ENCODE results near the gene MEX3D.

Gene MEX3D

DNA sequence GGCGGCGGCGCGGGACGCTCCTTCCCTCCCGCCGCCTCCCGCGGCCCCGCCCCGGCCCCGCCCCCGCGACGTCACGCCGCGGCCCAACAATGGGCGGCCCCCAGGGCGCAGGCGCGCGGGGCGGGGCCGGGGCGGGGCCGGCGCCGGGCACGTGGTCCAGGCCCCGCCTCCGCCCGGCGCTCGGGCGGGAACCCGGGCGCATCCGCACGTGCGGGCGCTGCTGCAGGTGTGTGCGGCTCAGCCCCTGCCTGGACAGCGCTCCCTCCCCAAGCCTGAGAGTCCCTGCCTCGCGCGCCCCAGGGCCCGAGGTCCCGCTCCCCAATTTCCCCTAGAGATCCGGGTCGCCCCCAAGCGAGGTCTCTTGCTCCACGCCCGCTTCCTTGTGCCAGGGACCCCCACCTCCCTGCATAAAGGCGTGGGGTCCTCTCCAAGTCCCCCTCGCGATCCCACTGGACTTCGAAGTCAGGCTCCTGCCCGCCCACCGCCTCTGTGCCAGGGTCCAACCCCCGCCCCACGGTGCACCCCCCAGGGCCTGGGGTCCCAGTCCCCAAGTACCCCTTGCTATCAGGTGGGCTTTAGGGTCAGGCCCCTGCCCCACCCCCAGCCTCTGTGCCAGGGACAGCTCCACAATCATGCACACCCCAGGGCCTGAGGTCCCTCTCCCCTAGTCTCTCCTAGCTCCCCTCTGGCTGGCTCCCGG lies at the start of gene MEX3D:
Gene MEX3D (minus strand): TSS at position 6 of the 700 bp plus-strand sequence. CDS start 267 bp downstream, outside the sequence.
- peak; percentile 84 for DNase-seq

DNA sequence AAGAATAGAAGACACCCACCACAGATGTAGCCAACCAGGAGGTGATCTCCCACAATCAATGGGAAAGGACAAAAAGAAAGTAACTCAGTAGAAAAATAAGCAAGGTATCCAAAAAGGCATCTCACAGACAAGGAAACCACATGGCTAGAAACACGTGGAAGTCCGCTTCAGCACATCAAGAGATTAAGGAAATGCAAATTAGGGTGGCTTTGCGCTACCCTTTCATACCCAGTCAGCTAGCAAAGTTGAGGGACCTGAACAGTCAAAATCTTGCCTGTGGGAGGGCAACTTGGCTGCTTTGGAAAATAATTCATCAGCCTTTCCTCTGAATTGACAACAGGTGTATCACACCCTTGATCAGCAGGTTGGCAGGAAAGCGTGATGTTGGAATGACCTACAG lies 48.8 kb upstream of the MEX3D start:
- no peak for DNase-seq

DNA sequence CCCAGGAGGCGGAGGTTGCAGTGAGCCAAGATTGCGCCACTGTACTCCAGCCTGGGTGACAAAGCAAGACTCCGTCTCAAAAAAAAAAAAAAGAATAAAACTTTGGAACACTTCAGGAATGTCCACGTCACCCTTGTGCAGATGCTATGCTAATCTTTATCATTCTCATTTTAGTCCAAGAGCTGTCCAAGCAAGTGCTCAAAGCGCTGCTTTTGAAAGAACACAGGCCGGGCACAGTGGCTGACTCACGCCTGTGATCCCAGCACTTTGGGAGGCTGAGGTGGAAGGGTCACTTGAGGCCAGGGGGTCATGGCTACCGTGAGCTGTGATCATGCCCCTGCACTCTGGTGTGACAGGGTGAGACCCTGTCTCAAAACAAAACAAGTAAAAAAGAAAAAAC lies 48.3 kb upstream of the MEX3D start:
- DNase-seq = no peak

DNA sequence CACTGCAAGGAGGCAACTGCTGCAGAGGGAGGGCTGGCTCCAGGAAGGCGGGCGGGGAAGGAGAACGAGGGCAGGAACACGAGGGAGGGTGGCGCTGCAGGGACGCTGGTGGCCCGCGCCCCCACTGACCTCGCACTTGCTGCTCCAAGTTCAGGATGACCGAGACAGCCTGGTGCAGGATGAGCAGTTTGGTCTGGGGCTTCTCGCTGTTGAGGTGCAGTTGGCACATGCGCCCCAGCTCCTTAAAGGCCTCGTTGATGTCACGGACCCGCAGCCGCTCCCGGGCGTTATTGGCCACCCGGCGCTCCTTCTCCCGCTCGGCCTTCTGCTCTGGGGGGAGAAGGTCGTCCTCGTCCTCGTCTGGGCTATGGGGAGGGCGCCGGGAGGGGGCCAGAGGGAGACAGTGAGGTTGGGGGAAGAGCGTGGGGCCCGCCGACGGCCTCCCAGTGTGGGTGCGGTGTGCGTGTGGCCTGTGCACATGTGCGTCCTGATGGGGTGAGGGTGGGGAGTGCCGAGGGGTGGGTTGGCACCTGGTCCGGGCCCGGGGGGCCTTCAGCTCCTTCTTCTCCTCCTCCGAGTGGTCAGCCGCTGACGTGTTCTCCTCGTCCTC lies 47.1 kb upstream of the MEX3D start:
- DNase-seq = no peak

DNA sequence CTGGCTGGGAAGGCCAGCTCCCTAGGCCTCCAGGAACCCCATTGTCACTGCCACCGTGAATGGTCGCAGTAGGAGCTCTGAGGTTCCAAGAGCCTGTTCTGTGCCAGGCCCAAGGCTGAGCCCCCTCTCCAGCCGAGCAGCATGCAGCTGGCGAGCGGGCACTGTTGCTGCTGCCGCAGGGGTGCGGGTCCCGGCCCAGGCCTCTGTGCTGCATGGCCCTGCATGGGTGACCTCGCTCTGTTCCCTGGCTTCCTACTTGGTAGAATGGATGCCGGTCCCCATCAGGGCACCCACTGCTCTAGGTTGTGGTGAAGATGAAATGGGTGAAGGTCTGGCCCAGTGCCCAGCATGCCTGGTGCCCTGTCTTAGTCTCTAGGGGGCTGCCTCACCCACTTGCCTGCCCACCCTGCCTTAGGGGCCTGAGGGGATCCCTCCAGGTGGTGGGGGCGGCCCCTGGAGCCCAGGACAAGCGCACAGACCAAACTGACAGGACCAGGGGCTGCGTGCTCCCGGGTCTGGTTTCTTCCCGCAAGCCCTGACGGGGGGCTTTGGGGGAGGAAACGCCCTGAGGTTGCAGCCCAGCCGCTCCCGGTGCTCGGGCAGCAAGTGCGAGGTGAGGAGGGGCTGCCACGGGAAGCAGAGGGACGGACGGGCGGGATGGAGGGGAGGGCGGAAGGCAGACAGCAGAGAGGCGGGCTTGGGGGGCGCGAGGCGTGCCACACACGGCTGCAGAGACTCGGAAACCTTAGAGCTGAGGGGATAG lies 45.9 kb upstream of the MEX3D start:
- no peak for DNase-seq

DNA sequence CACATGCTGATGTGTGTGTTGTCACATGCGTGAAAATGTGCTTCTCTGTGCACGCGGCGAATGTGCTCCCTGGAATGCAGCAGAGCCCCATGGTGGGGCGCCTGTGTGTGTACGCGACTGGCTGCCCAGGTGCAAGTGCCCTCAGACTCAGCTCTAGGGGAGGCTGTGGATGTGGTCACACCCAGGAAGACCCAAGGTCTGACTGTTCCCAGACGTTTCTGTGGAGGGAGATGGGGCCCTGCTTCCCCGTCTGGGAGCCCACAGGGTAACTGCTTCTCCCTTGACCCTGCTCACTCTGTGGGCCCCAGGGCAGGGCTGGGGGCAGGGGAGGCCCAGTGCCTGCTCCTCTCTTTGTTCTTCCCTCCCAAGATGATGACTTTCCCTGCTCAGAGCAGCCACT lies 45.0 kb upstream of the MEX3D start:
- no peak for DNase-seq

DNA sequence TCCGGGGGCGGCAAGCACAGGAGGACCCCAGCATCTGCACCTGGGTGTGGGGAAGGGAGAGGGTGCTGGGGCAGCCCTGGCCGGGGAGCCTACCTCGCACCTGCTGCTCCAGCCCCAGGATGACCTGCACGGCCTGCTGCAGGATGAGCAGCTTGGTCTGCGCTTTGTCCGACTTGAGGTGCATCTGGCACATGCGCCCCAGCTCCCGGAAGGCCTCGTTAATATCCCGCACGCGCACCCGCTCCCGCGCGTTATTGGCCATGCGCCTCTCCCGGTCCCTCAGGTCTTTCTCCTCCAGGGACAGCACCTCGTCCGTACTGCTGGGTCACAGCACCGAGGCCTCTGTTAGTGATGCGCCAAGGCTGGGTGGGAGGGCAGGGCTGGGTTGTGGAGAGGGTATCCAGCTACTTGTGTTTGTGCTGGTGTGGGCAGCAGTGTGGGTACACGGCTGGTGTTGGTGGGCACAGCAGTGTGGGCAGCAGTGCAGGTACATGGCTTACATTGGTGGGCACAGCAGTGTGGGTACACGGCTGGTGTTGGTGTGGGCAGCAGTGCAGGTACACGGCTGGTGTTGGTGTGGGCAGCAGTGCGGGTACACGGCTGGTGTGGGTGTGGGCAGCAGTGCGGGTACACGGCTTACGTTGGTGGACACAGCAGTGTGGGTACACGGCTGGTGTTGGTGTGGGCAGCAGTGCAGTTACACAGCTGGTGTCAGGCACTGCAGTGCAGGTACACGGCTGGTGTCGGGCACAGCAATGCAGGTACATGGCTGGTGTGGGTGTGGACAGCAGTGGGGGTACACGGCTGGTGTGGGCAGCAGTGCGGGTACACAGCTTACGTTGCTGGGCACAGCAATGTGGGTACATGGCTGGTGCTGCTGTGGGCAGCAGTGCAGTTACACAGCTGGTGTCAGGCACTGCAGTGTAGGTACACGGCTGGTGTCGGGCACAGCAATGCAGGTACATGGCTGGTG lies 44.3 kb upstream of the MEX3D start:
- no peak for DNase-seq

DNA sequence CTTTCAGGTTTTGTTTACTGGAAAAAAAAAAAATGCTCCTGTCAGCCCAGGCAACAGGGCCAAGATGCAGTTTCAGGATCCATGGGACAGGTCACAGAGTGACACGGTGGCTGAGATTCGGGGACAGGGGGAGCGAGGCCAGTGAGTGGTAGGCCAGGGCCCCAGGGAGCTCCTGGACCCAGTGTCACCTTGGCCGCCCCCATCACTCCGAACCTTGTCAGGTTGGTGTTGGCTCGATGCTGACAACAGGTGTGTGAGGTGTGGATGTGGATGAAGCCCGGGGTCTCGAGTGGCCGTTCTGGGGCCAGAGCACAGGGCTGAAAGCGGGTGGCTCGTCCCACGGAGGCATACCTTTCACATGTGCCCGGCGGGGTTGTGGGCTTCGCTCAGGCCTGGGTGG lies 43.2 kb upstream of the MEX3D start:
- DNase-seq = no peak

DNA sequence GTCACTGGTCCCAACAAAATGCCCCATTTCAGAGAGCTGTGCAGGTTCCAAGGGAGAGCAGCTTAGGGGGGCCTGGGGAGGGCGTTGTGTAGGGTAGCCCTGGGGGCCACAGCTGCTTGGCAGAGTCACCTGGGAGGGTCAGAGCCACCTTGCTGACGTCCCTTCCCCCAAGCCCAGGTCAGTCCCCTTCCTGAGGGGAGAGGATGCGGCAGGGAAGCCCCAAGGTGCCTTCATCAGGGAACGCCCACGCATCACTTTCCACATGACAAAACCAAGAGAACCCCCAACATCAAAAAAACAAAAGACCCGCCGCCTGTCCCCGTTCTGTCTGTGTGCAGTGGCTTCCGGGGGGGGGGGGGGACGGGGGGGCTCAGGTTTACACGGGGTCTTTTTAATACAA lies 42.5 kb upstream of the MEX3D start:
- DNase-seq = peak; percentile 50

DNA sequence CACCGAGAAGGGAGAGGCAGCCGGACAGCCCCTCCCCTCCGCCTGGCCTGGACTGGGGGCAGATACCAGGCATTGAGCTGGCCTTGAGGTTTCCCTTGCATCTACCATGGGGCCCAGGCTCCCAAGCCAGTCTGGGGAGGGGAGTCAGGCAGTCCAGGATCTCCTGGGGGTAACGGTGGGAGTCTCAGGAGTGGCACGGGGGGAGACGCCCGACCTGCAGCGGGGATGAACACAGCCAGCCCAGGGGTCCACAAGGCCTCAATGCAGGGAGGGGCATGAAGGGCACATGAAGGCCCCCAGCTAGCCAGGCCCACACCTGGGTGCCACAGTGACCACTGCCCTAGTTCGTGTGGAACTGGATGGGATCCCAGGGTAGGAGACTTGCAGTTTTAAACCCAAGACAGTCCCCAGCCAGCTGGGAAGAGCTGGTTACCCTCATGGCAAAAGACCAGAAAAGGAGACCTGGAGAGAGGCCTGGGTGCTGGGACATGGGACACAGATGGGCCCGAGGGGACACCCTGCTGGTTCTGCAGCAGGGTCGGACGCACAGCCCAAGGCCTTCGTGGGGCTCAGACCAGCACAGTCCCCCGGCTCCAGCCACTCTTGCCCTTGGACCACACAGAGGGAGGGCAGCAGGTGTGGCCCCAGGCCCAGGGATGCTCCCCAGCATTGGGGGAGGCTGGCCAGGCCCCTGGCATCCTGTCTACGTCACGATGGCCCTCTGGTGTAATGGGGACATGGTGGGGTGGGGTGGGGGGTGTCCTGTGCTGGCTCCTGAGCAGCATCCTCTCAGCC lies 41.8 kb upstream of the MEX3D start:
- no peak for DNase-seq

DNA sequence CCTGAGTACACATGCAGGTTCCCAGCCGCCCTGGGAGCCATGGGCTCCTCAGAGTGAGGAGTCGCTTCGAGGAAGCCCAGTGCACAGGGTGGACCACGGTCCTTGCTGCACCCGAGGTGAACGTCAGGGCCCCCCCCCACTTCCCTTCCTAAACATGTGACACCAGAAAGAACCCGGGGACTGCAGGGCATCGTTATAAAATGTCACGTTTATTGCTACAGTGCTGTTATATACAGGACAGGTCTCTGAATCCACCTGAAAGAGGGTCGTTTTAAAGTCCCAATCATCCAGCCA lies 40.9 kb upstream of the MEX3D start:
- no peak for DNase-seq

DNA sequence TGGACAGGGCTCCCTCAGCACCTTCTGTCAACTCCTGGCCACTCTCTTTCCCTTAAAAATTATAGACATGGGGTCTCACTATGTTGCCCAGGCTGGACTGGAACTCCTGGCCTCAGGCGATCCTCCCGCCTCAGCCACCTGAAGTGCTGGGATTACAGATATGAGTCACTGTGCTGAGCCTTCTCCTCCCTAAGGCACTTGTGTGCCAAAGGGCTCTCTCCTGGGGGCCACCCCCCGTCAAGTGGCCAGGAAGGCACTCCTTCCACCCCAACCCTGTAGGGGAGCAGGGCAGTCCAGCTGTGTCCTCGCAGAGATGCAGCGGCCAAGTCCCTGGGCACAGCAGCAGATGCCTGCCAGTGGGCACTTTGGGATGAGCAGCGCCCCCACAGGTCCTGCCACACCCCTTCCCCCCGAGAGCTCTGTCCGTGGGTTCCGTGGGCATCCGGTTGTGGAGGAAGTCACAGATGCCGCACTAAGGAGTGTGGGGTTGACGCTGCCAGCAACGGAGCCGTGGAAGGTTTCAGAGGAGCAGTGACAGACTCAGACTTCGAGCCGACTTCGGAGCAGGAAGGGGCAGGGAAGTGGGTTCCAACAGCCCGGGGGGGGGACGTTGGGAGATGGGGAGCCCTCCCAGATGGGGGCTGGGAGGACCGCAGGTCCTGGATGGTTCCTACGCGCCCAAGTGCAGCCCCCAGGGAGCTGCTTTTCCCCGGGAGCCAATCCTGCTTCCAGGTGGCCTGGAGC lies 40.4 kb upstream of the MEX3D start:
- DNase-seq = peak; percentile 35

DNA sequence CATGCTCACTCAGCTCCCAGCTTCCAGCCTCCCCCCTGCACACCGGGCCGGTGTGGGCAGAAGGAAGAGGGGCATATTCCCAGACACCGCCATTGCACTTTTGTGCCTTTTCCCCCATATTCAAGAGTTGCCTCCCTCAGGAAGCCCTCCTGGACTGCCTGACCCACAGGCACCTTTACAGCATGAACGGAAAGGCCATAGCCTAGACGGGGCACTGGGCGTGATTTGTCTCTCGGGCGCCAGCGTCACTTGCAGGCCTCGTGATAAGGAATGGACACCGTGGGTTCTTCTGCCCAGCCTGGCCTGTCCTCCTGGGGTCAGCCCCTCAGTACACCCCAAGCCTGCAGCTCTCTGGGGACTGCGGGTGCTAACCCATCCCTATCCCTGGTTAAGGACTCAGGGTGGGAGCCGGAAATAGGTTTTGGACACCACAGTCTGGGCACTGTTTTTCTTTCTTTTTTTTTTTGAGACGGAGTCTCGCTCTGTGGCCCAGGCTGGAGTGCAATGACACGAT lies 38.1 kb upstream of the MEX3D start:
- no peak for DNase-seq

DNA sequence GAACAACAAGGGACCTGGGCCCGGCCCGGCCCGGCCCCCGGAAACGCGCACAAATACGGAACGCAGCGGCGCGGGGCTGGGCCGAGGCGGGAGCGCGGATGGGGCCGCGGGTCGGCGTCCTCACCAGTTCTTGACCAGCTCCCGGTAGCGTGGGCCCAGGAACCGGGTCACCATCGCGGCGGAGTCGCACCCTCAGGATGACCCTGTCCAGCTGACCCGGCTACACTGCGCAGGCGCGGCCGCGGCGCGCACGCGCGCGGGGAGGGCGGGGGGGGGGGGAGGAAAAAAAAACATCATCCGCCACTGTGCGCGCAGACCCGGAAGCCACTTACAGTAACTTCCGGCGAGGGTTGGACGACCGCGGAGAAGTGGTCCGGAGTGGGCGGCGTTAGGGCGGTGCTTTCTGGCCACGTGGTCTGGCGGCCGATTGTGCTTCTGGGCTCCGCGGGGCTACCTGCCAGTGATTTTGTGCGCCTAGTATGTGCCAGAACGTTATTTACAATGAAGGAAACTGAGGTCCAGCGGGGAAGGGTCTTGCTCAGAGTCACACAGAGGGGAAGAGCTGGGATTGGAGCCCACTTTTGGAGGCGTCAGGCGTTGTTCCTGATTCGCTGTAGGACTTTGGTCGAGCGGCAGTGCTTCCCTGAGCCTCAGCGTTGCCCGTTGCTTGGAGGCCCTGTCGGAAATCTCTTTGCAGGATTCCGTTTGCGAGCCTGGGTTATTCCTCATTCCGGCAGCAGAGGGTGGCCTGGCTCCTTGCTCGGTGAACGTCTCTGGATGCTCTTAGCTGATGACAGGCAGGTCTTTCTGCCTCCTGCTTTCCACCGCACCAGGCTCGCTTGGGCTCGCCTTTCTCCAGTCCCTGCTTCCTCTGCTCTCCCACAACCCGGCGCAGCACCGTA lies 37.4 kb upstream of the MEX3D start, which contains the start of gene UQCR11:
Gene UQCR11 (minus strand): TSS at position 227 of the 902 bp plus-strand sequence. CDS start 53 bp downstream, at position 174.
- peak; percentile 90 for DNase-seq

DNA sequence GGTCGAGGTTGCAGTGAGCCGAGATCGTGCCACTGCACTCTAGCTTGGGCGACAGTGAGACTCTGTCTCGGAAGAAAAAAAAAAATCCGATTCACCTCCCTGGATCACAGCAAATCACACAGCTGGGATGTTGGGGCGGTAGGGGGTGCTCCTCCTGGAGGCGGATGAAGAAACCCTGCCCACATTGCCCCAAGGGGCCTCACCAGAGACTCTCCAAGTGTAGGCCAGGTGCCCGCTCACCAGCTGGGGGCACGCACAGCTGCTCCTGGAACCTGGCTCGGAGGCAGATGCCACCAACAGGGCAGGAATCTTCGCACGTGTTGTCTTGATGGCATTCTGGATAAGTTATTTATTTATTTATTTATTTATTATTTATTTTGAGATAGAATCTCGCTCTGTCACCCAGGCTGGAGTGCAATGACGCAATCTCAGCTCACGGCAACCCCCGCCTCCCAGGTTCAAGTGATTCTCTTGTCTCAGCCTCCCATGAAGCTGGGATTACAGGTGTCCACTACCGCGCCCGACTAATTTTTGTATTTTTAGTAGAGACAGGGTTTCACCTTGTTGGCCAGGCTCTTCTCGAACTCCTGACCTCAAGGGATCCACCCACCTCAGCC lies 34.1 kb upstream of the MEX3D start:
- DNase-seq = no peak

DNA sequence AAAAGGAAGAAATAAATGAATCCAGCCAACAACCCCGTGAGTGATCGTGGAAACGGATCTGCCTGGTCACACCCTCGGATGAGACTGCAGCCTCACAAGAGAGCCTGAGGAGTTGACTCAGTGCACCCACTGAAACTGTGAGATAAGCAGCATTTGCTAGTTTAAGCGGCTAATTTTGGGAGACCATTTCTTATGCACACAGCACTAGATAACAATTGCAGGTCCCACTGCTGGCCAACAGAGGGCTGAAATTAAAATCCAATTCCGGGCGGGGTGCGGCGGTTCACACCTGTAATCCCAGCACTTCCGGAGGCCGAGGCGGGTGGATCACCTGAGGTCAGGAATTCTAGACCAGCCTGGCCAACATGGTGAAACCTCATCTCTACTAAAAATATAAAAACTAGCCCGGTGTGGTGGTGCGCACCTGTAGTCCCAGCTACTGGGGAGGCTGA lies 33.5 kb upstream of the MEX3D start:
- no peak for DNase-seq

DNA sequence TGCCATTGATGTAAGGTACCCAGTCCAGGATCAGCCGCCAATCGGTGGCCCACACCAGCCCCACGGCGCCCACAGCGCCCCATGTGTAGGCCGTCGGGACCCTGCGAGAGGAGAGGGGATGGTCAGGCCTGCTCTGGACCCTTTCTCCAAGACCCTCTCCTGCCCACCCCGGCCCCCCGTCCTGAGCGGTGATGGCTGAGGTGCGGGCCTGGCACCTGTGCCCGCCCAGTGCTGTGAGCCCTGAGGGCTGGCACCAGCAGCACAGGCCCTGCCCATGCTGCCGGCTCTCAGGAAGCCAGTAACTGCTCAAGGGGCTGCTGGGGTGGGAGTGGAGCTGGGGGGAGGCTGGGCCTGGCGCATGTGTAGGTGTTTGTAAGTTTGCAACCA lies 31.3 kb upstream of the MEX3D start:
- no peak for DNase-seq

DNA sequence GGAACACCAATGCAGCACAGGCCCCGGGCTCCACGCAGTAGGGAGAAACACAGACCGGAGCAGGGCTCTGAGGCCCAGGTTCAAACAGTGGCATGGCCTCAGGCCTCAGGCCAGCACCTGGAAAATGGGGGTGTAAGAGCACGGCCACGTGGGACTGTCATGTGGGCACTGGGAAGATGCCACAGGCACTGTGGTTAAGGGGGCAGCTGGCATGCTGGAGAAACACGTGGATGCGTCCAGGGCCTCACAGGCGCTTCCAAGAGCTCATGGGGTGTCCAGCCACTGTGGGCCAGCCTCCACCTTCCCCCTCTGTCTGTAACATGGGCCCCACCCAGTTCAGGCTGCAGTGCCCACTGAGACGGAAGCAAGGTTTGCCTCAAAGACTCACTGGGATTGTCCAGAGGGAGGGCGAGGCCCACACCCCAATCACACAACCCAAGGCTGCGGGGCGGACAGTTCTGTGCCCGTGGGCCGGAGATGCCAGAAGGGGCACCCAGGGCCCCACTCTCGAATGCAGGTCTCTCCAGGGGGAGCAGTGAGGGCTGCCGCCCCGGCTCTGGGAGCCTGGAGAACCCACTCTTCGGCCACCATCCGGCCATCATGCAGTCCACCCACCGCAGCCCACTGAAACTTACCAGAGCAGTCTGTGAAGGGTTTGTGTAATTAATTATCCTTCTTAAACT lies 30.8 kb upstream of the MEX3D start:
- DNase-seq = no peak

DNA sequence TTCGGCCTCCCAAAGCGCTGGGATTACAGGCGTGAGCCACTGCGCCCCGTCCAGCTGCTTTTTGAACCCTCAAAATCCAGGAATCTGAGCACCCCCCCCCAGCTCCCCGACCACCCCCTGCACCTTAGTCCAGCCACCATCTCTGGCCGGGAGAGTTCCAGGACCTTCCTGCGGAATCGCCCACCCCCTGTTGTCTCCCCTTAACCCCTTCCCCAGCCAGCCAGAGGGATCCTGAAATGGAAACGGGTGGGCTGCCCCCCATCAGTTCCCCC lies 25.3 kb upstream of the MEX3D start:
- DNase-seq = no peak
